Thyroid gland (tissue), 4 donors: ENCODE results near the gene ZNF772. TPM values are rescaled to one million over a fixed set of nuclear protein-coding genes. Genes with fewer than 3 reads are reported as not detected.
"Not testable (repeated sequence)": the region's sequence is repeated elsewhere in the genome, so short reads cannot be mapped to it uniquely, and the experiment has no call there.

Source experiments
- DNase-seq, 2 donors: peaks; one replicate each; pipeline ENCODE4 v3.0.0-alpha.2; 2019
- H3K27ac ChIP-seq, 3 donors: fragments of 200-600 bp; sonication (generic); 1 replicate in 2 of 3; 2 replicates in 1 of 3; pipeline ENCODE4 v1.5.1; 2016 to 2019; ENCODE audit warnings: mild to moderate bottlenecking in 1 of 3, moderate library complexity in 1 of 3
- H3K27me3 ChIP-seq: fragments of 200-600 bp; sonication (generic); one replicate; pipeline ENCODE4 v1.5.1; 2019
- H3K36me3 ChIP-seq, 2 donors: fragments of 200-600 bp; sonication (generic); one replicate each; pipeline ENCODE4 v1.5.1; 2016 to 2019
- H3K4me1 ChIP-seq, 2 donors: fragments of 200-600 bp; sonication (generic); one replicate each; pipeline ENCODE4 v1.5.1; 2017 to 2019
- H3K4me3 ChIP-seq, 3 donors: fragments of 200-600 bp; sonication (generic); replicated peaks in 1 of 3; 1 replicate in 2 of 3; 2 replicates in 1 of 3; pipeline ENCODE4 v1.5.1; 2016; ENCODE audit warnings: mild to moderate bottlenecking in 1 of 3
- H3K9me3 ChIP-seq: fragments of 200-600 bp; sonication (generic); one replicate; pipeline ENCODE4 v1.5.1; 2017
- POLR2A ChIP-seq, 2 donors: fragments of 450-650 bp; IDR thresholded peaks; one replicate each; pipeline ENCODE4 v1.6.1; 2017; ENCODE audit warnings: antibody characterized with exemption in 2 of 2, mild to moderate bottlenecking in 2 of 2, moderate library complexity in 1 of 2
- WGBS, 2 donors: methylation state at CpG; one replicate each; pipeline ENCODE4 v1.1.5; 2017; 5-methylcytosine and 5-hydroxymethylcytosine counted together
- intact Hi-C: fragments of 100-400 bp; cut with DNase I; formaldehyde crosslinking; loops from one replicate; pipeline ENCODE4 v1.15.1; 2023
- total RNA-seq, 4 donors: library from RNA; depleted of rRNA; stranded (reverse); fragments of >200 nt; gene quantifications; one replicate each; pipeline ENCODE4 v1.2.3, GENCODE V29; 2016
- TF ChIP-seq, protein P1 (sequence below), 6 experiments: fragments of 200-600 bp in 3 of 6; fragments of 450-650 bp in 3 of 6; sonication (generic) in 3 of 6; IDR thresholded peaks; one replicate each; pipeline ENCODE4 v1.5.1; 2016 to 2019; ENCODE audit warnings: antibody characterized with exemption in 6 of 6, mild to moderate bottlenecking in 2 of 6, inconsistent platforms in 1 of 6, moderate library complexity in 1 of 6

The ZNF772 gene
- total RNA-seq, 4 donors from 2014 or later = 30.9 to 46.2 (median 41.0) TPM

DNA sequence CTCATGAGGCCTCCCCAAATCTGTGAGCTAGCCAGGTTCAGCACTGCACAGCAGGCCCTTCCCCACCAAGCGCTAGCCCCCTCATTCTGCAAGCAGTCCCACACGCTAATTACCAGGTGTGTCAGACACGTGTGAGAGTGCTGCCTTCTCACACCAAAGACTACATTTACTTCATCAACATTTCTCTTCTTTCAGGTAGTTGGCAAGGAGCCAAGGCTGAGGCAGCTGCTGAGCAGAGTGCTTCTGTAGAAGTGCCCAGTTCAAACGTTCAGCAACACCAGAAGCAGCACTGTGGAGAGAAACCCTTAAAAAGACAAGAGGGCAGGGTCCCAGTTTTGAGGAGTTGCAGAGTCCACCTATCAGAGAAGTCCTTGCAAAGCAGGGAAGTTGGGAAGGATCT is 28.8 kb upstream of the ZNF772 start:
- Histone ChIP-seq H3K4me1 (peaks cover 0 to under 1% of the 10 kb centered on the region in 2 donors), H3K27ac (no peak overlapping the region), H3K9me3 (no peaks in the 10 kb centered on the region), H3K4me3 (no peak overlapping the region), H3K36me3 (peaks cover 26 to 29% of the 10 kb centered on the region in 2 donors), H3K27me3 (no peaks in the 10 kb centered on the region)
- intact Hi-C loops = no loop called here
- TF ChIP-seq POLR2A (IDR thresholded peaks at IDR 0.05) = no peak
- TF ChIP-seq, protein P1, sequence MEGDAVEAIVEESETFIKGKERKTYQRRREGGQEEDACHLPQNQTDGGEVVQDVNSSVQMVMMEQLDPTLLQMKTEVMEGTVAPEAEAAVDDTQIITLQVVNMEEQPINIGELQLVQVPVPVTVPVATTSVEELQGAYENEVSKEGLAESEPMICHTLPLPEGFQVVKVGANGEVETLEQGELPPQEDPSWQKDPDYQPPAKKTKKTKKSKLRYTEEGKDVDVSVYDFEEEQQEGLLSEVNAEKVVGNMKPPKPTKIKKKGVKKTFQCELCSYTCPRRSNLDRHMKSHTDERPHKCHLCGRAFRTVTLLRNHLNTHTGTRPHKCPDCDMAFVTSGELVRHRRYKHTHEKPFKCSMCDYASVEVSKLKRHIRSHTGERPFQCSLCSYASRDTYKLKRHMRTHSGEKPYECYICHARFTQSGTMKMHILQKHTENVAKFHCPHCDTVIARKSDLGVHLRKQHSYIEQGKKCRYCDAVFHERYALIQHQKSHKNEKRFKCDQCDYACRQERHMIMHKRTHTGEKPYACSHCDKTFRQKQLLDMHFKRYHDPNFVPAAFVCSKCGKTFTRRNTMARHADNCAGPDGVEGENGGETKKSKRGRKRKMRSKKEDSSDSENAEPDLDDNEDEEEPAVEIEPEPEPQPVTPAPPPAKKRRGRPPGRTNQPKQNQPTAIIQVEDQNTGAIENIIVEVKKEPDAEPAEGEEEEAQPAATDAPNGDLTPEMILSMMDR (IDR thresholded peaks at IDR 0.05) = no peak
- DNase-seq = no peak
- 53 to 72% methylated on average over 4 of the region's 4 CpGs for WGBS, 2 donors

DNA sequence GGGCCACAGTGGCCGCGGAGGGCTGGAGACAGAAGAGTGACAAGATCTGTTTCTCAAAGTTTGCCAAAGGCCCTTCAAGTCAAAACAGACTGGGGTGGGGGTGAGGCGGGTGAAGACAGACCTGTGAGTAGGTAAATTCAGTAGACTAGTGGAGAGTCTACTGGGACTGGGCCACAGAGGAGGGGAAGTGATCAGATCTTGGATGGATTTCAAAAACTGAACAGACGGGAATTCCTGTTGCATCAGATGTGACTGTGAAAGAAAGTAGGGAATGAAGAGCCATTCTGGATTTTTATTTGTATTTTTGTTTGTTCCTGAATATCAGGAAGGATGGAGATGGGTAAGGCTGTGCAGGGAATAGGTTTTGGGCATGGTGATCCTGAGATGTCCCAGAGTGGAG is 23.0 kb upstream of the ZNF772 start:
- WGBS, 2 donors = 2 to 6% methylated on average over 2 of the region's 4 CpGs
- H3K36me3 ChIP-seq, H3K4me1 ChIP-seq, DNase-seq, intact Hi-C loops, H3K9me3 ChIP-seq, H3K27ac ChIP-seq, H3K27me3 ChIP-seq: not testable (repeated sequence)
- peak overlapping the region in 1 of 3 donors; percentile 69 for H3K4me3 ChIP-seq

DNA sequence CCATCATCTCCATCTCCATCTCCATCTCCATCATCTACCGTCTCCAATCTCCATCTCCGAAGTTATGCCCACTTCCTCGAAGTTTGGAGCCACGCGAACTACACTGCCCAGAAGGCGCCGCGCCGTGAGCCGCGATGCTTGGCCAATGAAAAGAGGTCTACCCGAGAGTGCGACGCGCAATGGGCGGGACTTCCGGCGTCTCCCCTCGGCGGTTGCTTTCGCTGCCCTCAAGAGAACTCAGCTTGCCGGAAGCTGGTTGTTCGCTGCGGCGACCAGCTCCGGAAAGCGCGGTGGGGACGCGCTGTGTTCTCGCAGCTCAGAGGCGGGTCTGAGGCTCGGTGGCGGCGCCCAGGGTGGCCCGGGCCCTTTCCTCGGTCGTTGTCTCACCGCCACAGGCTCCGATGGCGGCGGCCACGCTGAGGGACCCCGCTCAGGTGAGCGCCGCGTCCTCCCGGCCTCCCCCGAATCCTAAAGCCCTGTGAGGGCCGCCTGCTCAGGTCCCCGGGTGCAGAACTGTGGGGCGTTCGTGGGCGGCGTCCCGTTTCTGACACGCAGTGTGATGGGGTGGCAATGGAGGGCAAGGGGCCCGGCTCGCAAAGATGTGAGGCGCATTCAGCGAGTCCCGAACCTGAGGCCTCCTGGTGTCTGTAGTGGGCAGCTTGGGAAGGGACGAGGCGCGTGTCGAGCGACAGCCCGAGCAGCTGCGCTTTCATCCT is 22.5 kb upstream of the ZNF772 start, which contains the start of gene ZNF773:
TSS of gene ZNF773 (plus strand) at position 259 of the 716 bp plus-strand sequence. CDS start at position 402, 143 bp downstream.
- peak; percentile 98 for DNase-seq
- H3K27me3 ChIP-seq, intact Hi-C loops, H3K9me3 ChIP-seq, H3K36me3 ChIP-seq, H3K4me1 ChIP-seq: not testable (repeated sequence)
- WGBS, 2 donors = 1 to 2% methylated on average over 27 to 38 of the region's 69 CpGs
- peak within 1 kb of the TSS; percentile 61 to 81 (median 76) for H3K27ac ChIP-seq
- peak in 1 of 2 donors; percentile 85 for TF ChIP-seq POLR2A (IDR thresholded peaks at IDR 0.05)
- peak within 1 kb of the TSS; percentile 7 to 79 (median 69) for H3K4me3 ChIP-seq

- H3K4me1 ChIP-seq, H3K27ac ChIP-seq, H3K27me3 ChIP-seq, H3K36me3 ChIP-seq, H3K4me3 ChIP-seq, intact Hi-C loops, H3K9me3 ChIP-seq, DNase-seq: not testable (repeated sequence)
These were observed 21.9 kb upstream of the ZNF772 start for GRCh38 chr19:57499332-57499679.

- H3K9me3 ChIP-seq, H3K4me1 ChIP-seq, intact Hi-C loops, H3K27ac ChIP-seq, H3K4me3 ChIP-seq, DNase-seq, H3K27me3 ChIP-seq: not testable (repeated sequence)
- WGBS, 2 donors = 0% methylated on average over 1 of the region's 1 CpG
- peaks cover 12 to 13% of the 10 kb centered on the region in 2 donors for H3K36me3 ChIP-seq
These were observed 10.9 kb upstream of the ZNF772 start for GRCh38 chr19:57488299-57488644.

GRCh38 chr19:57487477-57488298 is 10.3 kb upstream of the ZNF772 start, which contains the start of gene ZNF419:
Gene ZNF419, plus strand, starts transcription at chr19:57487750. Its CDS starts 201 bp downstream, at chr19:57487951.
- H3K27ac ChIP-seq = peak within 1 kb of the TSS; percentile 64 to 79 (median 76)
- H3K4me1 ChIP-seq, H3K9me3 ChIP-seq, intact Hi-C loops, H3K36me3 ChIP-seq, H3K27me3 ChIP-seq: not testable (repeated sequence)
- H3K4me3 ChIP-seq = peak within 1 kb of the TSS; percentile 22 to 98 (median 60)
- peak; percentile 97 to 99 for DNase-seq
- WGBS, 2 donors = 2 to 3% methylated on average over 21 to 24 of the region's 69 CpGs
- peak in 1 of 2 donors; percentile 86 for TF ChIP-seq POLR2A (IDR thresholded peaks at IDR 0.05)
- TF ChIP-seq, protein P1 (IDR thresholded peaks at IDR 0.05) = peak in 1 of 6 experiments; percentile 24

- 93 to 97% methylated on average over 4 of the region's 4 CpGs for WGBS, 2 donors
These were observed 3.7 kb downstream of the ZNF772 start for GRCh38 chr19:57473646-57474045.

More at GRCh38 chr19:57473646-57474045, 3.7 kb downstream of the ZNF772 start:
- DNase-seq = no peak
- intact Hi-C loops = loop anchor here (10.0 kb wide), 1 partner anchor 501 kb away; the partner anchor contains the start of gene C19orf18
- peaks cover 30 to 31% of the 10 kb centered on the region in 2 donors for H3K36me3 ChIP-seq
- H3K9me3 ChIP-seq = peaks cover 11% of the 10 kb centered on the region
- no peaks in the 10 kb centered on the region for H3K27me3 ChIP-seq
- TF ChIP-seq POLR2A (IDR thresholded peaks at IDR 0.05) = no peak
- TF ChIP-seq, protein P1 (IDR thresholded peaks at IDR 0.05) = no peak
- H3K4me1 ChIP-seq = peaks cover 9 to 11% of the 10 kb centered on the region in 2 donors
- H3K27ac ChIP-seq = no peak overlapping the region
- H3K4me3 ChIP-seq = no peak overlapping the region
